HG03378 (cell line): Measurements from ENCODE around the gene PIP4K2A.

Source experiments
- ATAC-seq: cut with Tn5 transposase; IDR thresholded peaks from one replicate; pipeline ENCODE4 v1.9.1; 2021; ENCODE audit warnings: mild to moderate bottlenecking, moderate library complexity; ENCODE audit not compliant: unreplicated experiment

Gene PIP4K2A

GRCh38 chr10:22643775-22644174, 70.6 kb downstream of the PIP4K2A start:
- no peak for ATAC-seq

- no peak for ATAC-seq
Observed at GRCh38 chr10:22643116-22643515, 71.3 kb downstream of the PIP4K2A start.

GRCh38 chr10:22641743-22642142, 72.6 kb downstream of the PIP4K2A start:
- ATAC-seq = no peak

- ATAC-seq = no peak
Observed at GRCh38 chr10:22640359-22640758, 74.0 kb downstream of the PIP4K2A start.

GRCh38 chr10:22638863-22639262, 75.5 kb downstream of the PIP4K2A start:
- no peak for ATAC-seq

GRCh38 chr10:22637491-22637890, 76.9 kb downstream of the PIP4K2A start:
- ATAC-seq = no peak

GRCh38 chr10:22635650-22636049, 78.7 kb downstream of the PIP4K2A start:
- no peak for ATAC-seq

- ATAC-seq = no peak
Observed at GRCh38 chr10:22634606-22635459, 79.5 kb downstream of the PIP4K2A start.

- ATAC-seq = no peak
Observed at GRCh38 chr10:22634093-22634492, 80.3 kb downstream of the PIP4K2A start.

- no peak for ATAC-seq
Observed at GRCh38 chr10:22633528-22633927, 80.8 kb downstream of the PIP4K2A start.

- no peak for ATAC-seq
Observed at GRCh38 chr10:22633106-22633505, 81.3 kb downstream of the PIP4K2A start.

- ATAC-seq = no peak
Observed at GRCh38 chr10:22631646-22632278, 82.6 kb downstream of the PIP4K2A start.

GRCh38 chr10:22631185-22631584, 83.2 kb downstream of the PIP4K2A start:
- no peak for ATAC-seq

GRCh38 chr10:22630234-22631174, 83.9 kb downstream of the PIP4K2A start:
- ATAC-seq = peak; percentile 81

- ATAC-seq = no peak
Observed at GRCh38 chr10:22629852-22630233, 84.5 kb downstream of the PIP4K2A start.

- no peak for ATAC-seq
Observed at GRCh38 chr10:22629126-22629525, 85.3 kb downstream of the PIP4K2A start.

- no peak for ATAC-seq
Observed at GRCh38 chr10:22628309-22628708, 86.1 kb downstream of the PIP4K2A start.

GRCh38 chr10:22626784-22627183, 87.6 kb downstream of the PIP4K2A start:
- ATAC-seq = no peak

- no peak for ATAC-seq
Observed at GRCh38 chr10:22625516-22626290, 88.7 kb downstream of the PIP4K2A start.

- ATAC-seq = no peak
Observed at GRCh38 chr10:22624287-22624738, 90.1 kb downstream of the PIP4K2A start.
